ENCODE data around the gene SCNN1B.

SCNN1B gene

GRCh38 chr16:23301251-23302044, 654 bp upstream of the SCNN1B start:
- Mint-ChIP-seq H3K9me3 (no peaks in the 10 kb centered on the region), H3K27ac (no peak overlapping the region), H3K27me3 (ENCODE audit: low read depth, poor library complexity) (peaks cover 85% of the 10 kb centered on the region), H3K4me3 (peak overlapping the region; percentile 65), H3K4me1 (peaks cover 8% of the 10 kb centered on the region), H3K36me3 (ENCODE audit: low read depth) (no peaks in the 10 kb centered on the region)
- no peak for DNase-seq
- TF ChIP-seq CTCF (IDR thresholded peaks at IDR 0.05), result no peak

GRCh38 chr16:23303685-23304084, 1.6 kb downstream of the SCNN1B start:
- Mint-ChIP-seq H3K4me1 (peaks cover 8% of the 10 kb centered on the region), H3K27ac (no peak overlapping the region), H3K36me3 (ENCODE audit: low read depth) (no peaks in the 10 kb centered on the region), H3K9me3 (no peaks in the 10 kb centered on the region), H3K27me3 (ENCODE audit: low read depth, poor library complexity) (peaks cover 89% of the 10 kb centered on the region), H3K4me3 (no peak overlapping the region)
- DNase-seq, result no peak
- no peak for TF ChIP-seq CTCF (IDR thresholded peaks at IDR 0.05)

GRCh38 chr16:23304620-23305019, 2.5 kb downstream of the SCNN1B start:
- Mint-ChIP-seq H3K4me1 (peaks cover 8% of the 10 kb centered on the region), H3K4me3 (no peak overlapping the region)

GRCh38 chr16:23306199-23307100, 4.3 kb downstream of the SCNN1B start:
- Mint-ChIP-seq H3K4me3 (no peak overlapping the region), H3K9me3 (no peaks in the 10 kb centered on the region), H3K4me1 (peaks cover 5% of the 10 kb centered on the region), H3K36me3 (ENCODE audit: low read depth) (no peaks in the 10 kb centered on the region), H3K27me3 (ENCODE audit: low read depth, poor library complexity) (peaks cover 76% of the 10 kb centered on the region), H3K27ac (no peak overlapping the region)
- TF ChIP-seq CTCF (IDR thresholded peaks at IDR 0.05), result no peak
- no peak for DNase-seq

More at GRCh38 chr16:23304620-23305019, 2.5 kb downstream of the SCNN1B start:
- H3K27me3 Mint-ChIP-seq (ENCODE audit: low read depth, poor library complexity), result peaks cover 89% of the 10 kb centered on the region
- H3K27ac Mint-ChIP-seq, result no peak overlapping the region
- no peaks in the 10 kb centered on the region for H3K36me3 Mint-ChIP-seq (ENCODE audit: low read depth)
- no peak for DNase-seq
- no peak for TF ChIP-seq CTCF (IDR thresholded peaks at IDR 0.05)
- no peaks in the 10 kb centered on the region for H3K9me3 Mint-ChIP-seq

GRCh38 chr16:23310217-23310616, 8.1 kb downstream of the SCNN1B start:
- TF ChIP-seq CTCF (IDR thresholded peaks at IDR 0.05), result no peak
- no peaks in the 10 kb centered on the region for H3K9me3 Mint-ChIP-seq
- H3K36me3 Mint-ChIP-seq (ENCODE audit: low read depth), result no peaks in the 10 kb centered on the region
- no peaks in the 10 kb centered on the region for H3K4me1 Mint-ChIP-seq
- no peak overlapping the region for H3K27ac Mint-ChIP-seq
- H3K27me3 Mint-ChIP-seq (ENCODE audit: low read depth, poor library complexity), result peaks cover 46% of the 10 kb centered on the region
- DNase-seq, result no peak
- no peak overlapping the region for H3K4me3 Mint-ChIP-seq
